NCI-H748 treated with DMSO at 0.1 percent for 48 hours (cell line): ENCODE results near the gene SCMH1.
A peak's percentile ranks its signal among the peaks of the same experiment; 100 is the strongest.
"Not testable (repeated sequence)": the region's sequence is repeated elsewhere in the genome, so short reads cannot be mapped to it uniquely, and the experiment has no call there.

Experiments used
- DNase-seq: peaks from one replicate; lab custom pipeline; 2025; lab: John Stamatoyannopoulos, UW

Gene SCMH1

DNA sequence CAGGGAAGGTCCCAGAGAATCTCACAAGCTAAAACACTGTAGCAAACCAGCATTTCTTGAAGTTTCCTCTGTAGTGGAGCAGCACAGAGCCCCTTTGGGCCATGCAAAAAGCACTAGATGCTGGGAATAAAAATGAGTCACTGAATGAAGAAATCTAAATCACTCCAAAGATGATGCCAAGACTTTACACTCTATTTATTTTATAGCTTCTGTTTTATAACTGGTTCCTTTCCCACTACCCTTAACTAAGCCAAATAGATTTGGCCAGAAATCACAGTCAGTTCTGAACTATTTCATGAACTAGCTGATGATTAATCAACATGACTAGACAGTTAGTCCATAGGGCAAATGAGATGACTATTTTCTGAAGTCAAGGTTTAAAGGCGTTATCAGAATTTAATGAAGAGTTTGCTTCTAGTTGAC lies 89.5 kb downstream of the SCMH1 start:
- DNase-seq: no peak

DNA sequence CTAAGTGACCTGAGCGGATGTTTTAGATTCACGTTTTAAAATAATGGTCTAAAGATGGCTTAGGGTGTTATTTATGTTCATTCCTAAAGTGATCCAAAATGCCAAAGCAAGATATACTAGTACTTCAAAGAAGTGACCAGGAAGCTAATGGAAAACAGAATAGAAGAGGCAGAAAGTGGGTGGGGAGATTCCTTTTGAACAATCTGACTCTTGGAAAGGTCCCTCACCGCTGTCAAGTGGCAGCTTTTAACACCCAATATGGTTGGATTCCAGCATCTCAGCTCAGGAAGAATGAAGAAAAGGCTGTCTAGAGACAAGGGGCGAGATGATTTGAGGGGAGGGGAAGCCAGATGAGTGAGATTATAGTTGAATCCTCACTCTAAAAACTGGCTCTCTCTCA lies 90.3 kb downstream of the SCMH1 start:
- DNase-seq: no peak

DNA sequence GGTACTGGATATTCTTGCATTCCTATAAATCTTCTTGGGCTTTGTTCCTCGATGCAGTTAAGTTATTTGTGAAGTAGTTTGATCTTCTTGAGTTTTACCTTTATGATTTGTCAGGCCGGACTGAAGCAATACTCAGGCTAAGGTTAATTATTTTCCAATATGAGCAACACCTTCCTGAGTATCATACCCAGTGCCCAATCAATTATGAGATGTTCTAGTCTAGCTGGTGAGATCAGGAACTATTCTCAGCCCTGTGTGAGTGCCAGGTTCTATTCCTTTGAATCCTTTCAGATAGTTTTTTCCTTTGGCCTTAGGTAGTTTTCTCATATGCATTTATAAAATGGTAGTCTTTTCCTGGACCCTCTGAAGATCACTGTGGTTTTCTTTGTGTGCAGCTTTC lies 92.5 kb downstream of the SCMH1 start:
- no peak for DNase-seq

DNA sequence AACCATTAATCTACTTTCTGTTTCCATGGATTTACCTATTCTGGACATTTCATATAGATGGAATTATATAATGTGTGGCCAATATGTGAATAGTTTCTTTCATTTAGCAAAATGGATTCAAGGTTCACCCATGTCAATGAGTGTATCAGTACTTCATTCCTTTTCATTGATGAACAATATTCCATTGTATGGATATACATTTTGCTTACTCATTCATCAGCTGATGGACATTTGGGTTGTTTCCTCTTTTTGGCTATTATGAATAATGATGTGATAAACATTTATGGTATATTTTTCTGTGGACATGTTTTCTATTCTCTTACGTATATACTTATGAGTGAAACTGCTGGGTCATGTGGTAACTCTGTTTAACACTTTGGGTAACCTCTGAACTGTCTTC lies 97.8 kb downstream of the SCMH1 start:
- no peak for DNase-seq

DNA sequence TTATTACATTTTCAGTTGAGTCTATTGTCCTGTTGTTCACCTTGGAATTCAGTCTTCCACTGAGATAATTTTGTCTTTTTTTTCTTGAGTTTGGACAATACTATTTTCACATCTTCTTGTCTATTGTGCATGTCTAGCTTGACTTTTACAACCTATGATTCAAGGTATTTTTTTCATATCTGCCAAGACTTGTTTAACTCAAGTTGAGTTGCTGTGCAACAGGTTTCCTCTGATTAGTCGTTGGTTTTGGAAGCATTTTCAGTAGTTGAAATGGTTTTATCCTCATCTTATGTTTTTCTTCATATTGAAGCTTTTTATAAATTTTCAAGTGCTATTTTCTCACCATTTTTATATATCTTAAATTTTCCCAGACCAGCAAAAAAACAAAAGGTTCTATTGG lies 103.6 kb downstream of the SCMH1 start:
- DNase-seq: no peak

DNA sequence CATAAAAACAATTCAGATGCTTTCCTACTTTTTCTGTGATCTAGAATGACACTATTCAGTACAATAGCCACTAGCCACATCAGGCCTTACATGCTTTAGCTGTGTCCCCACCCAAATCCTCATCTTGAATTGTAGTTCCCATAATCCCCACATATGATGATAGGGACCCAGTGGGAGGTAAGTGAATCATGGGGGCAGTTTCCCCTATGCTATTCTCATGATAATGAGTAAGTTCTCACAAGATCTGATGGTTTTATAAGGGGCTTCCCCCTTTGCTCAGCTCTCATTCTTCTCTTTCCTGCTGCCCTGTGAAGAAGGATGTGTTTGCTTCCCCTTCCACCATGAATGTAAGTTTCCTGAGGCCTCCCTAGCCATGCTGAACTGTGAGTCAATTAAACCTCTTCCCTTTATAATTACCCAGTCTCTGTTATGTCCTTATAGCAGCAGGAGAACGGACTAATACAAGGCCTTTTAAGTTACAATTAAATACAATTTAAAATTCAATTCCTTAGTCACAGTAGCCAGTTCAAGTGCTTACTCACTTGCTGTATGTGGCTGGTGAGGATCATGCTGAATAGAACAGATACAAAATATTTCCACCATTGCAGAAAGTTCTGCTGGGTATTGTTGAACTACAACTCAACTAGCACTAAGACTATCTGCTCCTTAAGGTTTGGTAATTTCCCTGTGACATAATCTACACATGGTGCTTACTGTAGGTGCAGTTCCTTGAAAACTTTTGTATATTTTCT lies 106.7 kb downstream of the SCMH1 start:
- no peak for DNase-seq

DNA sequence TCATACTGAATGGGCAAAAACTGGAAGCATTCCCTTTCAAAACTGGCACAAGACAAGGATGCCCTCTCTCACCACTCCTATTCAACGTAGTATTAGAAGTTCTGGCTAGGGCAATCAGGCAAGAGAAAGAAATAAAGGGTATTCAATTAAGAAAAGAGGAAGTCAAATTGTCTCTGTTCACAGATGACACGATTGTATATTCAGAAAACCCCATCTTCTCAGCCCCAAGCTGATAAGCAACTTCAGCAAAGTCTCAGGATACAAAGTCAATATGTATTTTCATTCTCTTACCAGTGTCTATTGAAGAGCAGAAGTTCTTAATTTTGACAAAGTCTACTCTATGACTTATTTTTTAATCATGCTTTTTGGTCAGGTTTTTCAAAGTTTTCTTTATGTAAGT lies 107.8 kb downstream of the SCMH1 start:
- not testable (repeated sequence) for DNase-seq

DNA sequence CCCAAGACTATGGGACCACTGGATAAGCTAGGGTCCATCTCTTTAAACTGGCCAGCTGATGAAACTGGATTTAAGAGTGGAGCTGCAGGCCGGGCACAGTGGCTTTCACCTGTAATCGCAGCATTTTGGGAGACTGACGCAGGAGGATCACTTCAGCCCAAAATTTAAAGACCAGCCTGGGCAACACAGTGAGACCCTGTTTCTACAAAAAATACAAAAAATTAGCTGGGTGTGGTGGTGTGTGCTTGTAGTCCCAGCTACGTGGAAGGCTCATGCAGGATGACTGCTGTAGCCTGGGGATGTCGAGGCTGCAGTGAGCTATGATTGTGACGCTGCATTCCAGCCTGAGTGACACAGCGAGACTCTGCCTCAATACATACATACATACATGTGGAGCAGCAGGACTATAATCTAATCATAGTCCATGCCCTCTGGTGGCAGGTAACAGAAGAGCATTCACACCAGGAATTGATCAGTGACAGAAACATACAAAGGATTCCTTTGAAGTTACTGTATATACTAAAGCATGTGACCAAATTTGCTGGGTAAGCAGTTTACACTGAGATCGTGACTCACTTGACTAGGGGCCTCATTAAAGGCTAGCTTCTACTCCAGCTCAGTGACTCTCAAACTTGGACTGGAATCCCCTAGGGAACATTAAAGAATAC lies 119.1 kb downstream of the SCMH1 start:
- peak; percentile 88 for DNase-seq

DNA sequence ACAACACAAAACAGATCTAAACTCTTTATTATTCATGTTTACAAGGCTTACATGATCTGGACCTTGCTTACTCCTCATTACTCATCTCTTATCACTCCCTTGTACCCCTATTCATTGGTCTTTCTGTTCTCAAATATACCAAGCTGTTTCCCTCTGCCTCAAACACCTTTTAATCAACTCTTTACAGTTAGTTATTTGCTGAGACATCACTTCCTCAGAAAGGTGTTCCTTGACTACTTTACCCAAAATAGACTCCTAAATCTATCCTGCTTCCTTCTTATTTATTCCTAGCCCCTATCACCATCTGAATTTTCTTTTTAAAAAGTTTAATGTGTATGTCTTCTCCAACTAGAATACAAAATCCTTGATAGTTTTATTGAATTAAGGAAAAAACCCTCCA lies 120.0 kb downstream of the SCMH1 start:
- no peak for DNase-seq

DNA sequence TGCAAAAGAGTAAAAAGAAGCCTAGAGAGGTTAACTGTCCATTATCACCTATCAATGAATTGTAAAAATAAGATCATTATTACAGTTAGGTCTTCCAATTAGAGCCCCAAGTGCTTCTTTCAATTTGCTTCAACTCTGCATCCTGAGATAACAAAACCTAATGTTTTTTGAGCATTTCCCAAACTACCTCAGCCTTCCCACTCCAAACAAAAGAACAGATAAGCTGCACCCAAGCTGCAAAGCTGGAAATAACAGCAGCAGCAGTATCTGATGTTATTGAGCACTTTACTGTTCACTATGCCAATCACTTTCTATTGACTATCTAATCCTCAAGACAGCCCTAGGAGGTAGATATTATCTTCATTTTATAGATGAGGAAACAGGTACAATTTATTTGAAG lies 123.5 kb downstream of the SCMH1 start:
- DNase-seq: no peak

DNA sequence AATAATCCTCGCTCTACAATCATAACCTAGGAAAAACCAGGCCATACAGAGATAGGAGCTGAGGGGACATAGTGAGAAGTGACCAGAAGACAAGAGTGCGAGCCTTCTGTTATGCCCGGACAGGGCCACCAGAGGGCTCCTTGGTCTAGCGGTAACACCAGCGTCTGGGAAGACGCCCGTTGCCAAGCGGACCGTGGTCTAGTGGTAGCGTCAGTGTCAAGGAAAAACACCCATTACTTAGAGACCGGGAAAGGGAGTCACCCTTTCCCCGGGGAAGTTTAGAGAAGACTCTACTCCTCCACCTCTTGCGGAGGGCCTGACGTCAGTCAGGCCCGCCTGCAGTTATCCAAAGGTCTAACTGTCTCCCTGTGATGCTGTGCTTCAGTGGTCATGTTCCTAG lies 124.9 kb downstream of the SCMH1 start:
- DNase-seq: not testable (repeated sequence)

DNA sequence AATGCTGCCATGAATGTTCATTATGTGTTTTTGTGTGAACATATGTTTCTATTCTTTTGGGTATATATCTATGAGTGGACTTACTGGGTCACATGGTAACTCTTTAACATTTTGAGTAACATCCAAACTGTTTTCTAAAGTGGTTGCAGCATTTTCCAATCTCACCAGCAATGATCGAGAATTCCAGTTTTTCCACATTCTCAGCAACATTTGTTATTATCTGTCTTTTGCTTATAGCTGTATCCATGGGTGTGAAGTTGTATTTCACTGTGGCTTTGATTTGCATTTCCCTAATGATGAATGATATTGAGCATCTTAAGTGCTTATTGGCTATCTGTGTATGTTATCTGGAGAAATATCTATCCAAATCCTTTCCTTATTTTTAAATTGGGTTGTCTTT lies 131.4 kb downstream of the SCMH1 start:
- no peak for DNase-seq

DNA sequence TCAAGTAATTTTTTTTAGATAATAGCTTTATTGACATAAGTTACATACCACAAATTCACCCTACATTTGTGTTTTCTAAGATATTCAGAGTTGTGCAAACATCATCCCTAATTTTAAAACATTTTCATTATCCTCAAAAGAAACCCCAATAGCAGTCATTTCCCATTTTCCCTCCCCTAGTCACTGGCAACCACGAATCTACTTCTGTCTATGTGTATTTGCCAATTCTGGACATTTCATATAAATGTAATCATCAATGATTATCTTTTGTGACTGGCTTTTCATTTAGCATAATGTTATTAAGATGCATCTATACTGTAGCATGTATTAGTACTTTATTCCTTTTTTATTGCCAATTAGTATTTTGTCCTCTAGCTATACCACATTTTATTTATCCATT lies 131.8 kb downstream of the SCMH1 start:
- DNase-seq: no peak

DNA sequence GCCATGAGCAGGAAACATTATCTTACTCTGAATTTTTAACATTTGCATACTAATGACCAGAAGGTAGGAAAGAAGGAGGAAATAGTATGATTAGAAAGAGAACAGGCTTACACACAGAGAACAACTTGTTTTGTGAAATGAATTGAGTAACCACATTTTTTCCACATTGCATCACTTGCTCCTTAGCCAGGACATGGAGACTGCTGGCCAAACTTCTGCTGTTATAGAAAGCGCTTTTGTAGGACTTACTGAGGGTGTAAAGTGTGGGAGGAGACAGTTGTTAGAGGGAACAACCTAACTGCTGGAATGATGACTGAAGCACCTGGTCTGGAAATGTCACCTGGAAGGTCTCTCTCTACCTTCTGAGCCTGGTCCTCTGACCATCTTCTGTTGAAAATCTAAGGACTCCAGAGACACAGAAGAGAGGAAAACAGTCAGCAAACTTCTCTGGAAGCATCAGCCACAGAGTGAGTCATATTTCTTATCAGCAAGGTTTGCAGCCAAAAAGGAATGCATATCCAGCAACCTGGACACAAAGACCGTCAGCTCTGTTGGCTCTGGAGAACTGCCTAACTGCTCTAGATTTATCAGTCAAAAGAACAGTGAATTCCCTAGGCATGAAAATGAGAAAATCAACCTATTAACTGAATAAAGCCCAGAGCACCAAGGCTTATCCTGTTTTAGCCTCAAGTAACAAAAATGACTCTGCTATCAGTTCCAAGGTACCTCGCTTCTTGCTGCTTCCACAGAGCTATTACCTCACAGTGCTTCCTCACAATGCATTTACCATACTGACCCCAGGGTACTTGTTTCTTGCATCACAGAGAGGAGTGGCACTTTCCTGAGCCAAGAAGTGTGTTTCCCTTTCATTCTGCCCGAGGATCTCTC lies 132.6 kb downstream of the SCMH1 start:
- DNase-seq: no peak

DNA sequence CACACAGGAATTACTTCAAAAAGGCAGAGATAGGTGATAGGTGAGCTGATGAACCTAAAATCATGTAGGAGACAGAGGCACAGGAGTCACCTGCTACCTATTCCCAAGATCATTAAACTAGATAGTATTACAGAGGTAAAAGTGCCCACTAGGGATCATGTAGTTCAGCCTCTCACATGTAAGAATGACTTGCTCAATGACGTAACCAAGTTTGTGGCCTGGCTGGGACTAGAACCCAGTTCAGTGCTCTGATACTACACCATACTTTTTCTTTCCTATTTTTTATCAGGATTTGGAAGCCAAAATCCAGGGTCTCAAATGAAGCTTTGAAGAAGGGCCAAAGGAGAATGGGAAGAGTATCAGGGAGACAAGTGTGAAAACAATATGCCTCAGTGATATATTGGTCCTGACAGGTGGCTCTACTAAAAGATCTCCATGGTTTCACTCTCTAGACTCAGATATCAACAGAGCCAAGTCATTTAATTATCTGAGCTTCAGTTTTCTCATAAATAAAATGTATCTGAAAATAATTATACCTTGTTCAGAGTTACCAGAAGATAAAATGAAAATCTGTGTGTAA lies 133.3 kb downstream of the SCMH1 start:
- no peak for DNase-seq

DNA sequence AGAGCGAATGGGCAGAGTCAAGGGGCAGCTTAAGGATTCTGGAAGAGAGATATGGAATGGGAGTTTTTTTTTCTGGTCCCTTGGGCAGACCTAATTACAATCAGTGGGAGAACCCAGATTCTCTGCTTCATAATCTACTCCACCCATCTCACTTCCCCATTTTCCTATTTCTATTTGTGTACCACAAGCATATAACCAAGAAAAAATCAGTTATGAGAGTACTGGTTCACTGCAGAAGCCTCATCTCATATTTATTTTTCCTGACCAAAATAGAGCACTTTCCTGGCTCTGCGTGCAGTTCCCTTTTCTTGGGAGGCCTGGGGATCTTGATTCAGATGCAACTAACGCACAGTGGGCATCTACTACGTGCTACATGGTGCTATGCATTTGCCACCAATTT lies 138.3 kb downstream of the SCMH1 start:
- no peak for DNase-seq

DNA sequence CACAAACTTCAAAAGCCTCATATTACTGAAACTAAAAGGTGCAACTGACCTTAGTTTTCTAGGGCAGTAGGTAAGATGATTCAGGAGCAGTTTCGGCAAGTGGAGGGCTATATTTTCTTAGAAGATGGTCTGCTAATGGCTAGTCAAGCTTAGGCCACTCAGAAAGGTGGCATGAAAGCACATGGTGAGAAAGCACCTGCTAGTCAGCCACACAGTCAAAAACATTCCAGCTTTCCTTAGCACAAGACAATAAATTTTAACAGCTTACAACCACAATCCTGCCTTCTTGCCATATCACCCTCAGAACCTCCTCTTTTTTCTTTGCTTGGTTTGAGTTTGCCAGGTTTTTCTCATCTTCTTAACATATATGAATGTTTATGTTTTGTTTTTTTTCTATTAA lies 139.5 kb downstream of the SCMH1 start:
- DNase-seq: no peak

DNA sequence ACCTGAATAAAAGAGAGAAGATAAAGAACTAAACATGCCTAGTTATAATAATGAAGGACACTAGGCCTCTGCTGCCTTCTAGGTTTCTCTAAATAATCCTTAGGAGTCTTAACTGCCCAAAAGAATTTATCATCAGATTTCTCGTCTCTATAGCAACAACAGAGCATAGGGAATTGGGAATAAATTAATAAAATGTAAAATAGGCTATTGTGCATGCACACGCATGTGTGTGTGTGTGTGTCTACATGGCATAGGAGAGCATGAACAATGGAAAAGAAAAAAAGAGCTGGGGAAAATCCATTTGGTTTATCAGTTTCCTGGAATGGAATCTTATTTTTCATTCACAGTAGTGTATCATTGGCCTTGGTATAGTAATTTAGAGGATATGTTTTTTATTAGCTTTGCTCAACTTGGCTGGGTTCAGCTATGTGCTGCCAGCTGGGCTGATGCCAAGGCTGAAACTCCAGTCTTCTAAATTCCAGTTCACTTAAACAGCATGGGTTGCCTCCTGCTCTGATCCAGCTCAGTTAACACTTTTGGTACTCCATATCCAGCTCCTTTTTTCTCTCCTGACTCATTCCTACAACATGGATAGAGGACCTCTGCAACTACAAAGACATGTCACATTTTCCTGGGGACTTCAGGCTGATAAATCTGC lies 140.0 kb downstream of the SCMH1 start:
- DNase-seq: no peak

DNA sequence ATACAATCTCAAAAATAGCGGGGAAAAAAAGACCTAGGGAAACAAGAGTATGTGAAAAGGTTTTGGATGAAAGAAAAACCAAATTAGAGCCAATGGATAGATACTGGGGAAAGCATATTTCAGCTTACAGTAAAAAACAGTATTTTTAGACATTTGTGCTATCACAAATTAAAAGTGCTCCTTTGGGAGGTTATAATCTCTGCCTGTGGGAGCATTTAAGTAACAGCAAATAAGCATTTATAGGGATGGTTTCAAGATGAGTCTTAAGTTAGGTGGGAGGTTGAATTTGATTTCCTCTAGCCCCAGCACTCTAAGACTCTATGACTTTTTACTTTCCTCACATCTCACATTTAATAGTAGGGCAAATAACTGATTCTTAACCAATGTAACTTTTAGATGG lies 141.0 kb downstream of the SCMH1 start:
- DNase-seq: no peak

DNA sequence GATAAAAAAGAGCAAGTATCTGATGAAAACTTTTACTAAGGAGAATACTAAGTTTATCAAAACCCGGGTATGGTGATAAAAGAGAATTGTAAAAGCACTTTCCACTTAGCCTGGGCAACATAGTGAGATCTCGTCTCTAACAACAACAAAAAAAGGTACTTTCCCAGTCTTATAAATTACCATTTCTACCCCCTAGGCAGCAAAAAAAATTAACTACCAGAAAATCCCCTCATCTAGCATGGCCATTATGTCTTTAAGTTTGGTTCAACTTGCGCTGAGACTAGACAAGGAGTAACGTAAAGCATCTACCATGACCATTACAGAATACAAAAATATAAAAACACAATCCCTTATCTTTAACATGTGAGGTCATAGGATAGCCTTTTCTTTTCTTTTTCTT lies 141.9 kb downstream of the SCMH1 start:
- DNase-seq: no peak

DNA sequence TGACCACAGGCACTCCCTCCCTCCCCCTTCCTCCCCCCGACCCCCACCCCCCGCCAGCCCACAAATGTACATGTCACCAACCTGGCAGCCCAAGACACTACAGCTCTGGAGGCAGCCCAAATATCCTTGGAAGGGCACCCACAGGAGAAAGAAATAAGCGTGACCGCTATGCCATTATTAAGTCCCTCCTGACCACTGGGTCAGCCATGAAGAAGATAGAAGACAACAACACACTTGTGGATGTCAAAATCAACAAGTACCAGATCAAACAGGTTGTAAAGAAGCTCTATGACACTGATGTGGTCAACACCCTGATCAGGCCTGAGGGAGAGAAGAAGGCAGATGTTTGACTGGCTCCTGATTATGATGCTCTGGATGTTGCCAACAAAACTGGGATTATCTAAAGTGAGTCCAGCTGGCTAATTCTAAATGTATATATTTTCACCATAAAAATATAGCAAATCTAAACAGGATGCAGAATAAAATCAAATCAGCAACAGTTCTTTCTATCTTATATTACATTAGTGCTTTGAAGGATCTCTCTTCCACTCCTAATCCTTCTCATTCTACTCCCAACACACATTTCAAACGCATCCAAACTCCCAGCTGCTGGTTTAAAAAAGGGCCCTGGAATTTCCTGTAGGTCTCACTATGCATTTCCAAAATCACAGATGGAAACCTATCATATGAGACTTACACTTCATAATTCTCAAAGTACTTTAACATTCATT lies 143.2 kb downstream of the SCMH1 start:
- DNase-seq: no peak
